HUES6 (cell line): ENCODE data around the gene KCNAB3.

Source experiments
- H3K27ac ChIP-seq: 2 replicates; pipeline ENCODE4 v1.7.0; 2013; ENCODE audit warnings: low read depth, mild to moderate bottlenecking, low read length, inconsistent platforms
- H3K27me3 ChIP-seq: 2 replicates; pipeline ENCODE4 v1.6.1; 2013; ENCODE audit warnings: low read length; ENCODE audit not compliant: control insufficient read depth, insufficient read depth
- H3K36me3 ChIP-seq: 2 replicates; pipeline ENCODE4 v1.6.1; 2013; ENCODE audit warnings: low read length; ENCODE audit not compliant: control insufficient read depth, insufficient read depth
- H3K4me1 ChIP-seq: 2 replicates; pipeline ENCODE4 v1.6.1; 2013; ENCODE audit warnings: low read length; ENCODE audit not compliant: control insufficient read depth, insufficient read depth
- H3K4me3 ChIP-seq: 2 replicates; pipeline ENCODE4 v1.5.1; 2013; ENCODE audit warnings: low read depth, low read length
- H3K9ac ChIP-seq: one replicate; pipeline ENCODE4 v1.6.1; 2013; ENCODE audit warnings: mild to moderate bottlenecking, low read length
- H3K9me3 ChIP-seq: 2 replicates; pipeline ENCODE4 v1.6.1; 2013; ENCODE audit warnings: low read depth, low read length; ENCODE audit not compliant: control insufficient read depth, insufficient read depth

Gene KCNAB3

DNA sequence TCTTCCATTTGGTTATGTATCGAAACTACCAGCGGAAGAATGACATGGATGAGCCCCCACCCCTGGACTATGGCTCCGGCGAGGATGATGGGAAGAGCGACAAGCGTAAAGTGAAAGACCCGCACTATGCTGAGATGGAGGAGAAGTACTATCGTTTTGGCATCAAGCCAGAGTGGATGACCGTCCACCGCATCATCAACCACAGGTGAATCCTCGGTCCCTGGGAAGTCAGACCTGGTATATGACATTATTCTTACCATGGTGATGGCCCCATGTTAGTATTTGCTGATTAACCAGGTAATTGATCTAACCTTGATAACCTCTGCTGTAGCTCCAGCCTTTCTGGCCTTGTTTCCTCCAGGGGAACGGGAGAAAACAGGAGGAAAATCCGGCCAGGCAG is 32.6 kb downstream of the KCNAB3 start:
- H3K9ac ChIP-seq = no peak overlapping the region
- H3K4me3 ChIP-seq = no peak overlapping the region
- no peak overlapping the region for H3K27ac ChIP-seq
- peaks cover 62% of the 10 kb centered on the region for H3K36me3 ChIP-seq
- H3K4me1 ChIP-seq = no peaks in the 10 kb centered on the region
- H3K9me3 ChIP-seq = no peaks in the 10 kb centered on the region
- no peaks in the 10 kb centered on the region for H3K27me3 ChIP-seq

DNA sequence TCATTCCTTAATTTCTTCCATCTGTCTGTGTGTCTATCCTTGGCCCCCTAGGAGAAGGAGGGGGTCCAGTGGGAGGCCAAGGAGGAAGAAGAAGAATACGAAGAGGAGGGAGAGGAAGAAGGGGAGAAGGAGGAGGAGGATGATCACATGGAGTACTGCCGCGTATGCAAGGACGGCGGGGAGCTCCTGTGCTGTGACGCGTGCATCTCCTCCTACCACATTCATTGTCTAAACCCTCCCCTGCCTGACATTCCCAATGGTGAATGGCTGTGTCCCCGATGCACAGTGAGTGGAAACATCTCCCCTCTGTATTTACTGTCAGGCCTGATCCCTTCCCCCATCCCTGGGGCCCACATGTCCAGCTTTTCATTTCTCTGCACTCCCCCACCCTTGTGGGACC is 34.8 kb downstream of the KCNAB3 start:
- Histone ChIP-seq H3K4me3 (no peak overlapping the region), H3K27me3 (no peaks in the 10 kb centered on the region), H3K9ac (no peak overlapping the region), H3K36me3 (peaks cover 50% of the 10 kb centered on the region), H3K4me1 (no peaks in the 10 kb centered on the region), H3K27ac (no peak overlapping the region), H3K9me3 (no peaks in the 10 kb centered on the region)

DNA sequence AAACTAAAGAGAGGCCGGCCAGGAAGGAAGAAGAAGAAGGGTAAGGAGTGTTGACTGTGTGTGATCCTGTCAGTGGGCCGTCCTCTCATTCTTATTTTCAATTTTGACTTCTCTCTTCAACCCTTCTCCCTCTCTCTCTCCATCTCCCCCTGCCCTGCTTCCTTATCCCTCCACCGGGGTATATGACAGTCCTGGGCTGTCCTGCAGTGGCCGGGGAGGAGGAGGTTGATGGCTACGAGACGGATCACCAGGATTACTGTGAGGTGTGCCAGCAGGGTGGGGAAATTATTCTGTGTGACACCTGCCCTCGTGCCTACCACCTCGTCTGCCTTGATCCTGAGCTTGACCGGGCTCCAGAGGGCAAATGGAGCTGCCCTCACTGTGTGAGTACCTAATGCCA is 35.4 kb downstream of the KCNAB3 start:
- Histone ChIP-seq H3K4me3 (no peak overlapping the region), H3K9ac (no peak overlapping the region), H3K27me3 (no peaks in the 10 kb centered on the region), H3K4me1 (peaks cover 3% of the 10 kb centered on the region; the same call in 1 of the 2 replicates), H3K36me3 (peaks cover 44% of the 10 kb centered on the region), H3K27ac (no peak overlapping the region), H3K9me3 (no peaks in the 10 kb centered on the region)

DNA sequence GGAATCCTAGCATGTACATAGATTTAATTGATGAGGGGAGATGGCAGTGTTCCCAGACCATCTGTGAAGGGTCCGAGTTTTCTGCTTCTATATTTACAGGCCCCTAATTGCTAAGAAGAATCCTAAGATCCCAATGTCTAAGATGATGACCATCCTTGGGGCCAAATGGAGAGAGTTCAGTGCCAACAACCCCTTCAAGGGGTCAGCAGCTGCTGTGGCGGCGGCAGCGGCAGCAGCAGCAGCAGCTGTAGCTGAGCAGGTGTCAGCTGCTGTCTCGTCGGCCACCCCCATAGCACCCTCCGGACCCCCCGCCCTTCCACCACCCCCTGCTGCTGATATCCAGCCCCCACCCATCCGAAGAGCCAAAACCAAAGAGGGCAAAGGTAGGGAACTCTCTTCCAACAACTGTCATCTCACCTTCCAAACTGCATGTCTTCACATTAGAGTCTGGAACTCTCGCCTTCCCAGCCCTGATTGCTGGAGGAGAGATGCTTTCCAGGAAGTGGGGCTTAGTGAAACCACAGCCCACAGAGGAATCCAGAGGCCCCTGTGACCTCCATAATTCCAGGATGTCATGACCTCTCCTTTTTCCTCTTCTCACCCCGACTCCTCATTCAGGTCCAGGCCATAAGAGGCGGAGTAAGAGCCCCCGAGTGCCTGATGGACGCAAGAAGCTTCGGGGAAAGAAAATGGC is 36.3 kb downstream of the KCNAB3 start:
- Histone ChIP-seq H3K9ac (no peak overlapping the region), H3K36me3 (peaks cover 36% of the 10 kb centered on the region), H3K27ac (no peak overlapping the region), H3K4me3 (no peak overlapping the region), H3K9me3 (no peaks in the 10 kb centered on the region), H3K27me3 (no peaks in the 10 kb centered on the region), H3K4me1 (peaks cover 12% of the 10 kb centered on the region)

DNA sequence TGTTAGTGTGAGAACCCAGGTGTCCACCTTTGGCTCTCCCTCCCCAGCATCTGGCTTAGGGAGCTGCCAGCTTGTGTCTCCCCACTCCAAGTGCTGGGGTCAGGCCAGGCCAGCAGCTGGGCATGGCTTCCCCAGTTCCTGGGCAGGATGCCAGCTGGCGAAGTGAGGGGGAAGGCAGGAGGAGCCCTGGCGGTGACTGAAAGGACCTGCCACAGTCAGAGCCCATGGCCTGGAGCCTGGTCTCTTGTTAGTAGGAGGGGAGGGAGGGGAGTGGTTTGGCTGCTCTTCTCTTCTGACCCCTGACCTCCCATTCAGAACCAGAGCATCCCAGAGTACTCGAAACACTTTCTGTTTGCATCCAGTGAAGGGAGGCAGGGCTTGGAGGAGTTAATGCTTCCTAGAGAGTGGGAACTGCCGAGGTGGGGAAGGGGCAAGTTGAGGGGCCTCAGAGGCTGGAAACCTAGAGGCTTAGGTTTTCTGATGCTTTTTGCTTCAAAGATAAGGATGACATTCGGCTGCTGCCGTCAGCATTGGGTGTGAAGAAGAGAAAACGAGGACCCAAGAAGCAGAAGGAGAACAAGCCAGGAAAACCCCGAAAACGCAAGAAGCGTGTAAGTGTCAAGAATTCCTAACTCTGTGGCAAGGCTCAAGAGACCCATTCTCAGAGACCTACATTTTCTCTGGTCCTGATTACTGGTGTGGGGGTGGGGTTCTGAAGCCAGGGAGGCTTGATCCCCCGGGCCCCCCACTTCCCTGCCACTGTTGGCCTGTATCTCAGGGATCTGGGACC is 40.3 kb downstream of the KCNAB3 start:
- Histone ChIP-seq H3K27me3 (peaks cover 12% of the 10 kb centered on the region; the same call in 1 of the 2 replicates), H3K27ac (no peak overlapping the region), H3K4me3 (peak overlapping the region; percentile 21; the same call in 1 of the 2 replicates), H3K36me3 (peaks cover 10% of the 10 kb centered on the region), H3K4me1 (peaks cover 26% of the 10 kb centered on the region), H3K9me3 (no peaks in the 10 kb centered on the region), H3K9ac (no peak overlapping the region)

DNA sequence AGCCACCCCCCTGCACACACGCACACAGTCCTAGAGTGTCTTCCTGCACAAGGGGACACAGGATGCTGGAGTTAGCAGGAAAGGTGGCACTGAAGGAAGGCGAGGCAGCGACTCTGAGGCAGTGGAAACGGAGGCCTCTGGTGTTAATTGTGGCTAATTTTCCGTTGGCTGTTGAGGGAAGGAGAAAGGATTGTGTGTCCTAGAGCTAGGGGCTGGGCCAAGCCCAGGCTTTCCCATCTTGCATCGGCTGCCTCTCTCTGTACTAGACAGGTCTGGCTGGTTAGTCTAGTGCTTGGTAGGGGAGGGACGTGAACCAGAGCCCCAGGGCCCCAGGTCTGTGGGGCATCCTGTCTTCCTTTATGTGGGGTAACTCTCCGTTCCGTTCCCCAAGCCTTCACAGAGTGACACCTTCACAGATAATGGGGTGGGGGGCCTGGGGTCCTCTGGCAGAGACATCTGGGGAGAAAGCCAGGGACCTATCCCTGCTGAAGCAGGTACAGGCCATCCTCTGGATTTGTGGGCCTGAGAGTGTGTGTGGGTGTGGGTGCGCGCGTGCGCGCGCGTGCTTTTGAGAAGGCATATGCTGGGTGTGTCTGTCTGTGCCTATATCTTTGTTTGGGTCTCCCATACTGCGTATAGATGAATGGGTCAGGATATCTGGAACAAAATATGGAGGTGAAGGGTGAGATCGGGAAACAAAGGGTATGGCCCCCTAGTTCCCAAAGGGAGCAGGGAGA is 41.3 kb downstream of the KCNAB3 start, which contains the start of gene CHD3:
CHD3 (plus strand) TSS at position 606 of the 737 bp plus-strand sequence. CDS start 212 bp downstream, outside the sequence.
- peak within 1 kb of the TSS; percentile 67 for H3K9ac ChIP-seq
- H3K9me3 ChIP-seq = no peaks in the 10 kb centered on the region
- peaks cover 12% of the 10 kb centered on the region; the same call in 1 of the 2 replicates for H3K27me3 ChIP-seq
- H3K36me3 ChIP-seq = peaks cover 4% of the 10 kb centered on the region; the same call in 1 of the 2 replicates
- H3K27ac ChIP-seq = peak within 1 kb of the TSS; percentile 50; the same call in 1 of the 2 replicates
- peaks cover 33% of the 10 kb centered on the region for H3K4me1 ChIP-seq
- H3K4me3 ChIP-seq = peak within 1 kb of the TSS; percentile 85

DNA sequence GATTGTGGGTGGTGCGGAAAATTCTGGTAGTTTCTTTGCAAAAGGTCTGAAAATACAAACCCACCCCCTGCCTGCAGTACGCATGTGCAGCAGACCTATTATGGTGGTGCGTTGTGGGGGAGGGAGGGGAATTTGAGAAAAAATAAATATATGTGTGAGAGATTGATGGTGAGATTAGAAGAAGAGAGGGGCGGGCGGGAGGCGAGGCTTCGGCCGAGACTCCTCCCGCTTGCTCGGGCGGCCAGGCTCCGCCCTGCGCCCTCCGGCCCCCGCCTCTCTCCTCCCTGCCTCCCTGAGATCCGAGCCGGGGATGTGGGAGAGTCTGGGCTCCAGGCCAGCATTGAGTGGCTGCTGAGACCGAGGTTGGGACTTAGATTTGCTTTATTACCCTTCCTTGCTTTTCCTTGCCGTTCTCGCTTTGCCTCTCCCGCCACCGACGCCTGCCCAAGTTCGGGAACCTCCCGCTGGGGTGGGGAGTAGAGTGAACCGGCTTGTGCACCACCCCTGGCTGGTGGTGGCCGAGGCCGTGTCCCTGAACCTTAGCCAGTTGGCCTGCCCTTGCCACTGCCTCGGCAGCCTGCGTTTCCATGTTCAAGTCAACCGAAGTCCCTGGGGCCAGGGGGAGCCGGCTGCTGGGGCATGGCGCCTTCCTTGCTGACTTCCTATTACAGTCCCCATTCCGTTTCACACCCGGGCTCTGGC is 42.0 kb downstream of the KCNAB3 start:
- Histone ChIP-seq H3K9ac (peak overlapping the region; percentile 67), H3K36me3 (peaks cover 4% of the 10 kb centered on the region; the same call in 1 of the 2 replicates), H3K4me1 (peaks cover 33% of the 10 kb centered on the region), H3K27ac (peak overlapping the region; percentile 50; the same call in 1 of the 2 replicates), H3K9me3 (no peaks in the 10 kb centered on the region), H3K4me3 (peak overlapping the region; percentile 85), H3K27me3 (peaks cover 12% of the 10 kb centered on the region; the same call in 1 of the 2 replicates)

DNA sequence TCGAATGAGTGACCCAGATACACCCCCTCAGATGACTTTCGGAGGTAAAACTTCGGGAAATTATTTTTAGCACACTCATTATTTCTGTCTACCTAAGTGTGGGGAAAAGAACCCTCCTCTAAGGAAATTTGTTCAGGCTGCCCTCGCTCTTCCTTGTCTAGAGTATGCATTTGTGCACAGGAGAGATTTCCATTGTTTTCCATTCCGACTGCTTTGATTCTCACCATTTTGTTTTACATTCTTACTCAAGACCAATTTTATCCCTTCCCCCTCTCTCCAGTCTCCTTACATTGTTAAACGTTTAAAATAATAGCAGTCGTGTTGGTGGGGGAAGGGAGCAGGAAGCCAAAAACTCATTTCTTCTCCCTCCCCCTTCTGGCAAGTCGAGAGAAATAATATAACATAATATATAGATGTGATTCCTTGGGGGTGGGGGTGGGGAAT is 42.6 kb downstream of the KCNAB3 start:
- Histone ChIP-seq H3K27ac (no peak overlapping the region), H3K9ac (peak overlapping the region; percentile 12), H3K36me3 (peaks cover 6% of the 10 kb centered on the region), H3K9me3 (no peaks in the 10 kb centered on the region), H3K4me3 (peak overlapping the region; percentile 85), H3K27me3 (peaks cover 12% of the 10 kb centered on the region; the same call in 1 of the 2 replicates), H3K4me1 (peaks cover 33% of the 10 kb centered on the region)

DNA sequence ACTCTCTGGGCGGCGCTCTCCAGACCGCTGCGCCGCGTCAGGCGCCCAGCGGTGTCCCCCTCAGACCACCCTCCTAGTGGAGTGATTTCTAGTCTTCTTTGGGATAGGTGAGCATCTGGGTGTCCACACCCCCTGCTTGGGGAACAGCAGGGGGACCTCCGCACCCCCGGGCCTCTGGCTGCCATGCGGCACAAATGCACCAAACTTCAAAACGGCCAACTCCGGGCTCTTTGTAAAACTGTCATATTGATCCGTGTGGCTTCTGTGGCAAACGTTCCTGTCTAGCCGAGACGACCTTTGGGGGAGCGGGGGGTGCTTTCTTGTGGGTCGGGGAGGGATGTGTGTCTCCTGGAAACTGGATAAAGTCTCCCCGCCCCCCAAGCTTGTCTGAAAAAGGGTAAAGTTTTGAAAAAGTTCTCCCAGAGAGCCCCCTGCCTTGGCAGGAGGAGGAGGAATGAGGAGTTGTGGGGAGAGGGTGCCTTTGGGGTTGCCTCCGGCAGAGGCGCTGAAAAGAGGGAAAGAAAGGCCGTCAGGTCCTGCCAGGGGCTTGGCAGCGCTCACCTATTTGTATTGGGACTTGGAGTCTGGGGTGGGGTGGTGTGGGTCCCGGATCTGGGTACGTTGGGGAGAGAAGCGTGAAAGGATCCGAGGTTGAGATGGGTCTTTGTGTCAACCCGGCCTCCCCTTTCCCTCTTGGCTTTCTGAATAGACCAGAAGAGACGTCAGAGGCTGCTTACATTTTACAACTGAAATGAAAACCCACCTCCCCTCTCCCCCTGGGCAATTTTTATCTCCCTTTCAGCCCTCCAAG is 43.2 kb downstream of the KCNAB3 start:
- peak overlapping the region; percentile 83 for H3K9ac ChIP-seq
- peak overlapping the region; percentile 85 for H3K4me3 ChIP-seq
- peaks cover 12% of the 10 kb centered on the region for H3K36me3 ChIP-seq
- H3K9me3 ChIP-seq = no peaks in the 10 kb centered on the region
- H3K27me3 ChIP-seq = peaks cover 12% of the 10 kb centered on the region; the same call in 1 of the 2 replicates
- no peak overlapping the region for H3K27ac ChIP-seq
- peaks cover 33% of the 10 kb centered on the region for H3K4me1 ChIP-seq
